GM19023 (cell line): ENCODE data around the gene TIMM10.

Experiments
- ATAC-seq: cut with Tn5 transposase; IDR thresholded peaks from one replicate; pipeline ENCODE4 v1.9.1; 2021; ENCODE audit warnings: mild to moderate bottlenecking, moderate library complexity; ENCODE audit not compliant: unreplicated experiment

The TIMM10 gene

GRCh38 chr11:57530596-57531507, at the start of gene TIMM10:
TSS of gene TIMM10 (minus strand) at chr11:57530754. CDS start at chr11:57530189, 565 bp downstream.
- ATAC-seq, result peak; percentile 99

GRCh38 chr11:57574061-57574460, 43.5 kb upstream of the TIMM10 start:
- ATAC-seq, result no peak

GRCh38 chr11:57571606-57572005, 41.1 kb upstream of the TIMM10 start:
- no peak for ATAC-seq

- ATAC-seq, result peak; percentile 6
Measured at GRCh38 chr11:57568330-57568766, 37.8 kb upstream of the TIMM10 start.

GRCh38 chr11:57567515-57568329, 37.2 kb upstream of the TIMM10 start, which contains the start of gene UBE2L6:
TSS of gene UBE2L6 (minus strand) at chr11:57567672. CDS start at chr11:57567611, 61 bp downstream.
- ATAC-seq, result peak; percentile 76

- ATAC-seq, result peak; percentile 11
Measured at GRCh38 chr11:57566905-57567514, 36.5 kb upstream of the TIMM10 start.

- peak; percentile 43 for ATAC-seq
Measured at GRCh38 chr11:57566005-57566904, 35.7 kb upstream of the TIMM10 start.

GRCh38 chr11:57562596-57562995, 32.0 kb upstream of the TIMM10 start:
- no peak for ATAC-seq

GRCh38 chr11:57560146-57560545, 29.6 kb upstream of the TIMM10 start:
- ATAC-seq, result no peak

GRCh38 chr11:57556041-57556440, 25.5 kb upstream of the TIMM10 start:
- no peak for ATAC-seq

GRCh38 chr11:57555393-57555792, 24.8 kb upstream of the TIMM10 start:
- ATAC-seq, result no peak

- ATAC-seq, result no peak
Measured at GRCh38 chr11:57552479-57552878, 21.9 kb upstream of the TIMM10 start.

GRCh38 chr11:57551941-57552340, 21.4 kb upstream of the TIMM10 start:
- ATAC-seq, result no peak

GRCh38 chr11:57549983-57550382, 19.4 kb upstream of the TIMM10 start:
- no peak for ATAC-seq

- ATAC-seq, result peak; percentile 87
Measured at GRCh38 chr11:57547854-57548377, 17.4 kb upstream of the TIMM10 start.

- ATAC-seq, result peak; percentile 68
Measured at GRCh38 chr11:57546869-57547475, 16.4 kb upstream of the TIMM10 start.

GRCh38 chr11:57546451-57546850, 15.9 kb upstream of the TIMM10 start:
- ATAC-seq, result no peak

- ATAC-seq, result no peak
Measured at GRCh38 chr11:57545883-57546282, 15.3 kb upstream of the TIMM10 start.

GRCh38 chr11:57544566-57544965, 14.0 kb upstream of the TIMM10 start:
- no peak for ATAC-seq
